CD4-positive, alpha-beta T cell treated with Interleukin-6 for 4 hours (primary cell): ENCODE measurements around the gene ALKBH1.
"Not testable (repeated sequence)": the region's sequence is repeated elsewhere in the genome, so short reads cannot be mapped to it uniquely, and the experiment has no call there.

ENCODE experiments used
- DNase-seq: peaks from one replicate; pipeline ENCODE4 v3.0.0-alpha.2; 2020; ENCODE audit warnings: mixed read lengths

Gene ALKBH1

GRCh38 chr14:77707724-77708408 is at the start of gene ALKBH1, which contains the start of gene SLIRP:
ALKBH1 (minus strand) TSS chr14:77708023; CDS start chr14:77708004, 19 bp downstream.
SLIRP (plus strand) TSS chr14:77708103; CDS start chr14:77708112, 9 bp downstream.
- DNase-seq, result peak; percentile 85

- no peak for DNase-seq
Observed at GRCh38 chr14:77752799-77753516, 45.1 kb upstream of the ALKBH1 start.

GRCh38 chr14:77752266-77752665 is 44.4 kb upstream of the ALKBH1 start:
- no peak for DNase-seq

GRCh38 chr14:77747425-77747824 is 39.6 kb upstream of the ALKBH1 start:
- DNase-seq, result not testable (repeated sequence)

- DNase-seq, result no peak
Observed at GRCh38 chr14:77746064-77746702, 38.4 kb upstream of the ALKBH1 start.

GRCh38 chr14:77741438-77741837 is 33.6 kb upstream of the ALKBH1 start:
- DNase-seq, result no peak

GRCh38 chr14:77738559-77739250 is 30.9 kb upstream of the ALKBH1 start:
- peak; percentile 21 for DNase-seq

- DNase-seq, result no peak
Observed at GRCh38 chr14:77730976-77731497, 23.2 kb upstream of the ALKBH1 start.

GRCh38 chr14:77722301-77722700 is 14.5 kb upstream of the ALKBH1 start:
- DNase-seq, result no peak

- DNase-seq, result no peak
Observed at GRCh38 chr14:77721437-77721836, 13.6 kb upstream of the ALKBH1 start.

GRCh38 chr14:77717608-77718305 is 9.9 kb upstream of the ALKBH1 start:
- no peak for DNase-seq

- no peak for DNase-seq
Observed at GRCh38 chr14:77714926-77715325, 7.1 kb upstream of the ALKBH1 start.

GRCh38 chr14:77710364-77710763 is 2.5 kb upstream of the ALKBH1 start:
- DNase-seq, result no peak

- DNase-seq, result no peak
Observed at GRCh38 chr14:77709412-77709811, 1.6 kb upstream of the ALKBH1 start.

GRCh38 chr14:77708749-77709148 is 926 bp upstream of the ALKBH1 start:
- no peak for DNase-seq

GRCh38 chr14:77707355-77707723 is 484 bp downstream of the ALKBH1 start:
- DNase-seq, result peak; percentile 31

GRCh38 chr14:77691259-77691658 is 16.6 kb downstream of the ALKBH1 start:
- no peak for DNase-seq

- no peak for DNase-seq
Observed at GRCh38 chr14:77682158-77682553, 25.7 kb downstream of the ALKBH1 start.

GRCh38 chr14:77681196-77682157 is 26.3 kb downstream of the ALKBH1 start:
- DNase-seq, result no peak

- no peak for DNase-seq
Observed at GRCh38 chr14:77674931-77675330, 32.9 kb downstream of the ALKBH1 start.

- no peak for DNase-seq
Observed at GRCh38 chr14:77673193-77673592, 34.6 kb downstream of the ALKBH1 start.
